Measurements from ENCODE around the gene NLRP3.

The NLRP3 gene

GRCh38 chr1:247437551-247438505 is 21.9 kb downstream of the NLRP3 start:
- no peak for DNase-seq (ENCODE audit: low read depth)

- no peak for DNase-seq (ENCODE audit: low read depth)
Observed at GRCh38 chr1:247440001-247440620, 24.1 kb downstream of the NLRP3 start.

- DNase-seq (ENCODE audit: low read depth), result no peak
Observed at GRCh38 chr1:247441606-247442005, 25.6 kb downstream of the NLRP3 start.

DNA sequence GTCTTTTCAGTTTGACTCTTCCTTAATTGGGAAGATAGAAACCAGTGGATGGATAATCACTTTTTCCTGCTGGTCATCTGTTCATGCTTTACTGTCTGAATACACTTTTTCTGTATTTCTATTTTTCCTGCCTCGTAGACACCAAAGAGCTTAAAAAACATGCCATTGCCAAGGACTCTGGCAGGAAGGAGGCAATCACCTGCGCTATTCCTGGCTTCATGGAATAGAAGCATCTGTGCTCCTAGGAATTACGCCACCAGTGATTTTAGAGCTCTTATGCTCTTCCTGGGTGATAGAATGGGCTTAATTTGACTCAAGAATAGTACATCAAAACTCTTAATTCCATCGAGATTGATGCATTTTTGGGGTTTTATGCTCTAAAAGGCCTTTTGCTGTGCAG is 26.2 kb downstream of the NLRP3 start:
- DNase-seq (ENCODE audit: low read depth), result no peak

GRCh38 chr1:247443641-247444040 is 27.7 kb downstream of the NLRP3 start:
- no peak for DNase-seq (ENCODE audit: low read depth)

DNA sequence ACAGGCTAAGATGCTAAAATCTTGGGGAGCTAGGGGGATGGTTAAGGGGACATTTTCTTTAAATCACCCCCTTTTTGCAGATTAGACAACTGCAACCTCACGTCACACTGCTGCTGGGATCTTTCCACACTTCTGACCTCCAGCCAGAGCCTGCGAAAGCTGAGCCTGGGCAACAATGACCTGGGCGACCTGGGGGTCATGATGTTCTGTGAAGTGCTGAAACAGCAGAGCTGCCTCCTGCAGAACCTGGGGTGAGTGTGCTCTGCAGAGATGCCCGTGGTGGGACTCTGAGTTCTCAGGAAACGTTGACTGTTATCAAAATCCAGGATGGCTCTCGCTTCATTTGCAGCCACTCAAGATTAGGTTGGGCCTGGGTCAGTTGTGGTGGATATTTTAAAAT is 28.6 kb downstream of the NLRP3 start:
- no peak for DNase-seq (ENCODE audit: low read depth)

- no peak for DNase-seq (ENCODE audit: low read depth)
Observed at GRCh38 chr1:247445526-247446356, 29.8 kb downstream of the NLRP3 start.

GRCh38 chr1:247447162-247447909 is 31.4 kb downstream of the NLRP3 start:
- DNase-seq (ENCODE audit: low read depth), result no peak

DNA sequence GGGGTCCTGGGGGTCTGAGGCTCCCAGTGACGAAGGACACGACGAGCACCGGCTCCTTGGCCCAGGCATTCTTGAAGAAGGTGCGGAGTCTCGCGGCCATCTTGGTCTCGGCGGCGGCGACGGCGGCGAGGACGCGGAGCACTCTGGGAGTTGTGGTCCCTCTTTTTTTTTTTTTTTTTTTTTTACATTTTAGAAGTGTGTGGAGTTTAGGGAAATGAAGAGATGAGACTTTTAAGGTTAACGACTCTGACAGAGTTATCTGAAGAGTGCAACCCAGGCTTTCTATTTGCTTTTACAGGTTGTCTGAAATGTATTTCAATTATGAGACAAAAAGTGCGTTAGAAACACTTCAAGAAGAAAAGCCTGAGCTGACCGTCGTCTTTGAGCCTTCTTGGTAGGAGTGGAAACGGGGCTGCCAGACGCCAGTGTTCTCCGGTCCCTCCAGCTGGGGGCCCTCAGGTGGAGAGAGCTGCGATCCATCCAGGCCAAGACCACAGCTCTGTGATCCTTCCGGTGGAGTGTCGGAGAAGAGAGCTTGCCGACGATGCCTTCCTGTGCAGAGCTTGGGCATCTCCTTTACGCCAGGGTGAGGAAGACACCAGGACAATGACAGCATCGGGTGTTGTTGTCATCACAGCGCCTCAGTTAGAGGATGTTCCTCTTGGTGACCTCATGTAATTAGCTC is 32.3 kb downstream of the NLRP3 start:
- DNase-seq (ENCODE audit: low read depth), result no peak

DNA sequence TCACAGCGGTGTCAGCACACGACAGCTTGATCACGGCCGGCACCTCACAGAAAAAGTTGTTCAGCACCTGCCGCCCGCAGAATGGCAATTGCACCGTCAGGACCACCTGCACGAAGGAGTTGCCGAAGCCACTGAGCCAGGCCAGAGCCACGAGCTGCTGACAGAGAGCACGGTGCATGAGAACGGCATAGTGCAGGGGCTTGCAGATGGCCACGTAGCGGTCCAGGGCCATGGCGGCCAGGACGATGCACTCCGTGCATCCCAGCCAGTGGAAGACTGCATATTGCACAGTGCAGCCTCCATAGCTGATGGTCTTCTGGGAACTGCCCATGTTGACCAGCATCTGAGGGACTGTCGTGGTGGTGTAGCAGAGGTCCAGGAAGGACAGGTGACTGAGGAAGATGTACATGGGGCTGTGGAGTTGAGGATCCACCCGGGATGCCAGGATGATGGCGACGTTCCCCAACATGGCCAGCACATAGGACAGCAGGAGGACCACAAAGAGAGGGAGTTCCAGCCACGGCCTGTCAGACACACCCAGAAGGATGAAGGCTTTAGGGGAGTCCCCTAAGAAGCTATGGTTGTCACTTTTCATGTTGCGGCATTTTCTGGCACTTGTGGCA is 35.5 kb downstream of the NLRP3 start:
- DNase-seq (ENCODE audit: low read depth), result no peak

- no peak for DNase-seq (ENCODE audit: low read depth)
Observed at GRCh38 chr1:247452447-247453039, 36.6 kb downstream of the NLRP3 start.

- DNase-seq (ENCODE audit: low read depth), result no peak
Observed at GRCh38 chr1:247453245-247453644, 37.3 kb downstream of the NLRP3 start.

DNA sequence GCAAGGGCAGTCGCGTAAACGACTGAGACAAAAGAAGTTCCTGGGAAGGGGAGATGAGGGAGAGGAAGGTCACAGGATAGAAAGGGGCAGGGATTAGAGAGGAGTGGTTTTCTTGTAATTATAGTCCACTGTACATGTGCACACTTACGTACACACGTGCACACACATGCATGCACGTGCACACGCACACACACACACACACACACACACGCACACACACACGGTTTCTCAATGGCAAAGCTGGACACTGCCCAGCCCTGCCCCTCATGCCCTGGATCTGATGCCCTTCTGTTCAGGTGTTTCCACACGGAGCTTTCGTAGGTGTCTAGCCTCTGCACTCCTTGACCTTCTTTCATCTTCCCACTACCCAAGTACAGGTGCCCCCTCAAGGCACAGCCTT is 38.0 kb downstream of the NLRP3 start:
- no peak for DNase-seq (ENCODE audit: low read depth)

- DNase-seq (ENCODE audit: low read depth), result no peak
Observed at GRCh38 chr1:247456021-247456420, 40.0 kb downstream of the NLRP3 start.

- no peak for DNase-seq (ENCODE audit: low read depth)
Observed at GRCh38 chr1:247456914-247457639, 41.1 kb downstream of the NLRP3 start.

DNA sequence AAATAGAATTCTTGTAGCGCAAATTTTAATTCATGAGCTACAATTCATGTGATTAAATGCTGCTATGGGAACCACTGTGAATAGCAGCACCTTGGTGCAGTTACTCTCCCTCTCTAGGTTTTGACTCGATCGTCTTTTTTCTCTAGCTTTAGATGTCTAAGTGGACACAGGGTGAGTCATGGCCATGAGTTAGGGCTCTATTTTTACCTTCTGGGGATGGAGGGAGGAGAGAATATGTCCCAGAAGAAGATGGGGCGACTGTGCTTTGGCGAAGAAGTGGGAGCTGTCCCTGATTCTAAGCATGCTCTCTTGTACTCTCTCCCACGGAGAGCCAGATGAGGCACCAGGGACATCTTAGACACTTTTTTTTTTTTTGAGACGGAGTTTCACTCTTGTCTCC is 43.5 kb downstream of the NLRP3 start:
- no peak for DNase-seq (ENCODE audit: low read depth)

DNA sequence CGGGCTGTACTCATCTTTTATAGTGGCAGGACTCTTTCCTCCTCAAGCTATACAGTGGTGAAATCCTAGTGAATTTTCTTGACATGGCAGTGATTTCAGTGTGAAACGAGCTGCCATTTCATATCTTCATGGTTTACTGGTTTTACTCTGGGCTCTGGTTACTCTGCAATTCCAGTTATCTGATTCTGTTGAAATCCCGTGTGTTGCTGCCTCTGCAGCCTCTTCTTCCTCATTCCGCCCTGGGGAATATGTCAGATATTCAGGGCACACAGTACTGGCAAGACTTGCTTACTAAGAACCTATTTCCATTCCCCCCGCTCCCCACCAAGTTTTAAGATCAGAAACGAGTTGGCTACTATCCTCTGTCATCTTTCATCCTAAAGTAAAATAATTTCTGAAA is 49.8 kb downstream of the NLRP3 start:
- no peak for DNase-seq (ENCODE audit: low read depth)

DNA sequence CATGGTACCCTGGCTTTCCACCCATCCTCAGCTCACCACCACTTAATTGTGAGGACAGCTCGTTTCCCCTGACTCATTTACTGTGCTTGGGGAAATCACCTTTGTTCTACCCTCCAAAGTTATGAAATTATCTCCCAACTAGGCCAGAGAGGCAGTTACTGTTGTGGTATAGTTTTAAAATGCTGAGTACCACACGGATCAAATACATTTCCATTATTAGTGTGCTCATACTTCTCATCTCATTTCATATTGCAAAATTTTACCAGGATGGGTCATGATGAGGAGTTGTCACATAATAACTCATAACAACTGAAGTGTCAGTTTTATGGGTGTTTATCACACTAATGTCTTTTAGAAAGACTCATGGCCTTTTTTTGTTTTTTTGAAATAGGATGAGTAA is 51.2 kb downstream of the NLRP3 start:
- no peak for DNase-seq (ENCODE audit: low read depth)

DNA sequence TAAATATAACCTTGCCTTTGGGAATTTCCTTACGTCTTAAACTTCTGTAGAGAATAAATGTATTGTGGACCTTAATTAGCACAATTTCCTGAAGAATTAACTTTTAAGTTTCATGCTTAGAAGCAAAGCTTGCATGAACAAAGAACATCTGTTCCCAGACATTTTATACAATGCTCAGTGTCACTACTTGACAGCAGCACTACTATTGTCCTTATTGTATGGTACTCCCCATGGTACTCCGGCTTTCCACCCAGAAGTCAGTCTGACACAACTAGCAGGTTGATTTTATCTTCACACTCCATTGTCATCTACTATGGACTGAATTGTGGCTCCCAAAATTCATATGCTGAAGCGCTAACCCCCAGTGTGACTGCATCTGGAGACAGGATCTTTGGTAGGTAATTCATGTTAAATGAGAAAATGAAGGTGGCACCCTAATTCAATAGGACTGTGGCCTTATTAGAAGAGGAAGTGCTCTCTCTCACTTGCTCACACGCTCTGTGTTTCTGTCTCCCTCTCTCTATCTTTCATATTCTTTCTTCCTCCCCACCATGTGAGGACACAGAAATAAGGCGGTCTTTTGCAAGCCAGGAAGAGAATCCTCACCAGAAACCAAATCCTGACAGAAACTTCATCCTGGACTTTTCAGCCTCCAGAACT is 52.6 kb downstream of the NLRP3 start:
- DNase-seq (ENCODE audit: low read depth), result no peak
